GM23338 (cell line): Measurements from ENCODE around the gene TRPC4. TPM values are rescaled to one million over a fixed set of nuclear protein-coding genes. Genes with fewer than 3 reads are reported as not detected.

Source experiments
- ATAC-seq: fragments of 200-7000 bp; cut with Tn5 transposase; 3 replicates; pipeline ENCODE4 v1.9.1; 2020
- DNase-seq: peaks from one replicate; pipeline ENCODE4 v3.0.0-alpha.2; 2015; ENCODE audit warnings: low spot score
- H2AFZ ChIP-seq: fragments of 200-600 bp; sonication (generic); 2 replicates; pipeline ENCODE4 v1.8.0; 2016; ENCODE audit warnings: antibody characterized with exemption, mild to moderate bottlenecking, moderate library complexity
- H3F3A ChIP-seq: fragments of 200-600 bp; sonication (generic); replicated peaks from 2 replicates; pipeline ENCODE4 v1.8.0; 2017; ENCODE audit warnings: antibody characterized with exemption, mixed run types, low read depth
- H3K27ac ChIP-seq: fragments of 200-600 bp; sonication (generic); 2 replicates; pipeline ENCODE4 v1.6.1; 2016; ENCODE audit warnings: low read depth
- H3K27me3 ChIP-seq: fragments of 200-600 bp; sonication (generic); 2 replicates; pipeline ENCODE4 v1.8.0; 2016; ENCODE audit warnings: mild to moderate bottlenecking, mixed run types, moderate library complexity; ENCODE audit not compliant: insufficient read depth
- H3K36me3 ChIP-seq: fragments of 200-600 bp; sonication (generic); 2 replicates; pipeline ENCODE4 v1.8.0; 2016; ENCODE audit warnings: mild to moderate bottlenecking; ENCODE audit not compliant: insufficient read depth
- H3K4me1 ChIP-seq: fragments of 200-600 bp; sonication (generic); 2 replicates; pipeline ENCODE4 v1.8.0; 2016; ENCODE audit warnings: mild to moderate bottlenecking, moderate library complexity; ENCODE audit not compliant: insufficient read depth
- H3K4me2 ChIP-seq: fragments of 200-600 bp; sonication (generic); 2 replicates; pipeline ENCODE4 v1.7.1; 2017; ENCODE audit warnings: mixed run types
- H3K4me3 ChIP-seq: fragments of 200-600 bp; sonication (generic); 2 replicates; pipeline ENCODE4 v1.6.1; 2016; ENCODE audit warnings: mixed run types
- H3K79me2 ChIP-seq: fragments of 200-600 bp; sonication (generic); replicated peaks from 2 replicates; pipeline ENCODE4 v1.8.0; 2017; ENCODE audit warnings: mild to moderate bottlenecking; ENCODE audit not compliant: insufficient read depth
- H3K9me2 ChIP-seq: fragments of 200-600 bp; sonication (generic); 2 replicates; pipeline ENCODE4 v1.8.0; 2017; ENCODE audit not compliant: insufficient read depth
- H4K20me1 ChIP-seq: fragments of 200-600 bp; sonication (generic); replicated peaks from 2 replicates; pipeline ENCODE4 v1.8.0; 2017; ENCODE audit warnings: mild to moderate bottlenecking; ENCODE audit not compliant: insufficient read depth
- H3K27ac Mint-ChIP-seq: 2 replicates; pipeline ENCODE4 v1.8.0; 2020; ENCODE audit warnings: inconsistent platforms, mild to moderate bottlenecking, moderate library complexity, mixed read lengths
- H3K27me3 Mint-ChIP-seq: 3 replicates; pipeline ENCODE4 v1.8.0; 2022; ENCODE audit warnings: low read depth, mild to moderate bottlenecking, moderate library complexity, mixed read lengths, inconsistent platforms; ENCODE audit not compliant: insufficient read depth, poor library complexity
- H3K36me3 Mint-ChIP-seq: 3 replicates; pipeline ENCODE4 v1.8.0; 2021; ENCODE audit warnings: low read depth, mild to moderate bottlenecking, inconsistent platforms, moderate library complexity, mixed read lengths
- H3K4me1 Mint-ChIP-seq: 3 replicates; pipeline ENCODE4 v1.8.0; 2020; ENCODE audit warnings: mild to moderate bottlenecking, inconsistent platforms, mixed read lengths
- H3K4me3 Mint-ChIP-seq: 3 replicates; pipeline ENCODE4 v1.8.0; 2021; ENCODE audit warnings: moderate library complexity, mild to moderate bottlenecking, inconsistent platforms, mixed read lengths
- H3K9me3 Mint-ChIP-seq: 3 replicates; pipeline ENCODE4 v1.8.0; 2020; ENCODE audit warnings: moderate library complexity, mild to moderate bottlenecking, inconsistent platforms, mixed read lengths
- CREB1 ChIP-seq: fragments of 250-450 bp; sonication (Bioruptor Pico); IDR thresholded peaks from 2 replicates; pipeline ENCODE4 v1.5.0; 2020; ENCODE audit warnings: low read depth, mild to moderate bottlenecking, moderate library complexity
- EZH2 ChIP-seq: fragments of 200-600 bp; sonication (generic); IDR thresholded peaks from one replicate; pipeline ENCODE4 v1.8.0; 2017; ENCODE audit warnings: antibody characterized with exemption, mild to moderate bottlenecking, low read depth; ENCODE audit not compliant: unreplicated experiment
- EZH2phosphoT487 ChIP-seq: fragments of 200-600 bp; sonication (generic); IDR thresholded peaks from one replicate; pipeline ENCODE4 v1.8.1; 2018; ENCODE audit warnings: antibody characterized with exemption; ENCODE audit not compliant: unreplicated experiment
- JUNB ChIP-seq: IDR thresholded peaks from one replicate; pipeline ENCODE4 v1.6.1; 2016; ENCODE audit warnings: antibody characterized with exemption; ENCODE audit not compliant: unreplicated experiment
- NANOG ChIP-seq: IDR thresholded peaks from 2 replicates; pipeline ENCODE4 v1.6.1; 2016; ENCODE audit warnings: antibody characterized with exemption, borderline replicate concordance
- POLR2AphosphoS5 ChIP-seq: IDR thresholded peaks from 2 replicates; pipeline ENCODE4 v1.6.1; 2016; ENCODE audit warnings: antibody characterized with exemption, low read depth
- STAT1 ChIP-seq: IDR thresholded peaks from one replicate; pipeline ENCODE4 v1.6.1; 2016; ENCODE audit warnings: antibody characterized with exemption; ENCODE audit not compliant: unreplicated experiment
- ZNF114 ChIP-seq: fragments of 250-450 bp; sonication (Bioruptor Pico); IDR thresholded peaks from 2 replicates; pipeline ENCODE4 v1.5.0; 2020; ENCODE audit warnings: mild to moderate bottlenecking, moderate library complexity
- ZNF331 ChIP-seq: fragments of 250-450 bp; sonication (Bioruptor Pico); IDR thresholded peaks from 2 replicates; pipeline ENCODE4 v1.5.0; 2020; ENCODE audit warnings: low read depth, mild to moderate bottlenecking, moderate library complexity
- polyA plus RNA-seq: library from polyadenylated mRNA; unstranded; fragments of >200 nt; fragmentation: Nextera tagmentation; extraction: Ambion mirVana; gene quantifications from 2 replicates; pipeline ENCODE4 v1.2.1, GENCODE V29; 2016
- total RNA-seq: library from RNA; depleted of rRNA; stranded (reverse); fragments of >200 nt; shearing (Covaris generic); gene quantifications from 2 replicates; pipeline ENCODE4 v1.2.3, GENCODE V29; 2014
- TF ChIP-seq, protein P1 (sequence below): IDR thresholded peaks from 2 replicates; pipeline ENCODE4 v1.6.1; 2016; ENCODE audit warnings: antibody characterized with exemption
- TF ChIP-seq, protein P2 (sequence below): IDR thresholded peaks from one replicate; pipeline ENCODE4 v1.6.1; 2018; ENCODE audit warnings: antibody characterized with exemption; ENCODE audit not compliant: unreplicated experiment
- TF ChIP-seq, protein P3 (sequence below): fragments of 250-450 bp; sonication (Bioruptor Pico); IDR thresholded peaks from 2 replicates; pipeline ENCODE4 v1.5.0; 2020; ENCODE audit warnings: mild to moderate bottlenecking, moderate library complexity
- TF ChIP-seq, protein P4 (sequence below), 2 experiments: fragments of 200-600 bp in 1 of 2; sonication (generic) in 1 of 2; conservative IDR thresholded peaks; 2 replicates each; pipeline versions ENCODE4 v1.5.1 to v1.6.1; 2016 to 2017; ENCODE audit warnings: antibody characterized with exemption in 2 of 2, low read depth in 2 of 2, mild to moderate bottlenecking in 2 of 2, moderate library complexity in 1 of 2

The TRPC4 gene
- total and polyA plus RNA-seq, 2 experiments from 2014 or later, result 1.1 to 2.1 TPM

DNA sequence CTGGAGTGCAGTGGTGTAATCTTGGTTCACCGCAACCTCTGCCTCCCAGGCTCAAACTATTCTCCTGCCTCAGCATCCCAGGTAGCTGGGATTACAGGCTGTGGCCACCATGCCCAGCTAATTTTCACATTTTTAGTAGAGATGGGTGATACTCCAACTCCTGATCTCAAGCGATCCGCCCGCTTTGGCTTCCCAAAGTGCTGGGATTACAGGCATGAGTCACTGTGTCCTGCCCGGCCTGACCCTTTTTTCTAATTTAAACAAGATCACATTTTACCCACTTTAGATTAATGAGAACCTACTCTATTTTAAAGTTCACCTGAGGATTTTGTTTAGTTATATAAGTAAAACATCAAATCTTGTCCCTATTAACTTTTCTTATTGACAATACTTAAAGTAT, 179.2 kb downstream of the TRPC4 start:
- H3K4me3 Mint-ChIP-seq, result no peak overlapping the region
- no peaks in the 10 kb centered on the region for H3K9me2 ChIP-seq
- TF ChIP-seq EZH2, result no peak
- TF ChIP-seq, protein P1, sequence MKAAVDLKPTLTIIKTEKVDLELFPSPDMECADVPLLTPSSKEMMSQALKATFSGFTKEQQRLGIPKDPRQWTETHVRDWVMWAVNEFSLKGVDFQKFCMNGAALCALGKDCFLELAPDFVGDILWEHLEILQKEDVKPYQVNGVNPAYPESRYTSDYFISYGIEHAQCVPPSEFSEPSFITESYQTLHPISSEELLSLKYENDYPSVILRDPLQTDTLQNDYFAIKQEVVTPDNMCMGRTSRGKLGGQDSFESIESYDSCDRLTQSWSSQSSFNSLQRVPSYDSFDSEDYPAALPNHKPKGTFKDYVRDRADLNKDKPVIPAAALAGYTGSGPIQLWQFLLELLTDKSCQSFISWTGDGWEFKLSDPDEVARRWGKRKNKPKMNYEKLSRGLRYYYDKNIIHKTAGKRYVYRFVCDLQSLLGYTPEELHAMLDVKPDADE, result no peak
- no peak for TF ChIP-seq NANOG
- TF ChIP-seq, protein P2, sequence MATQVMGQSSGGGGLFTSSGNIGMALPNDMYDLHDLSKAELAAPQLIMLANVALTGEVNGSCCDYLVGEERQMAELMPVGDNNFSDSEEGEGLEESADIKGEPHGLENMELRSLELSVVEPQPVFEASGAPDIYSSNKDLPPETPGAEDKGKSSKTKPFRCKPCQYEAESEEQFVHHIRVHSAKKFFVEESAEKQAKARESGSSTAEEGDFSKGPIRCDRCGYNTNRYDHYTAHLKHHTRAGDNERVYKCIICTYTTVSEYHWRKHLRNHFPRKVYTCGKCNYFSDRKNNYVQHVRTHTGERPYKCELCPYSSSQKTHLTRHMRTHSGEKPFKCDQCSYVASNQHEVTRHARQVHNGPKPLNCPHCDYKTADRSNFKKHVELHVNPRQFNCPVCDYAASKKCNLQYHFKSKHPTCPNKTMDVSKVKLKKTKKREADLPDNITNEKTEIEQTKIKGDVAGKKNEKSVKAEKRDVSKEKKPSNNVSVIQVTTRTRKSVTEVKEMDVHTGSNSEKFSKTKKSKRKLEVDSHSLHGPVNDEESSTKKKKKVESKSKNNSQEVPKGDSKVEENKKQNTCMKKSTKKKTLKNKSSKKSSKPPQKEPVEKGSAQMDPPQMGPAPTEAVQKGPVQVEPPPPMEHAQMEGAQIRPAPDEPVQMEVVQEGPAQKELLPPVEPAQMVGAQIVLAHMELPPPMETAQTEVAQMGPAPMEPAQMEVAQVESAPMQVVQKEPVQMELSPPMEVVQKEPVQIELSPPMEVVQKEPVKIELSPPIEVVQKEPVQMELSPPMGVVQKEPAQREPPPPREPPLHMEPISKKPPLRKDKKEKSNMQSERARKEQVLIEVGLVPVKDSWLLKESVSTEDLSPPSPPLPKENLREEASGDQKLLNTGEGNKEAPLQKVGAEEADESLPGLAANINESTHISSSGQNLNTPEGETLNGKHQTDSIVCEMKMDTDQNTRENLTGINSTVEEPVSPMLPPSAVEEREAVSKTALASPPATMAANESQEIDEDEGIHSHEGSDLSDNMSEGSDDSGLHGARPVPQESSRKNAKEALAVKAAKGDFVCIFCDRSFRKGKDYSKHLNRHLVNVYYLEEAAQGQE, result no peak
- no peak for TF ChIP-seq POLR2AphosphoS5
- TF ChIP-seq ZNF114 (CRISPR knock-in tag), result no peak
- TF ChIP-seq JUNB, result no peak
- no peak for TF ChIP-seq EZH2phosphoT487
- TF ChIP-seq CREB1 (CRISPR knock-in tag), result no peak
- no peak for TF ChIP-seq STAT1
- TF ChIP-seq, protein P3, sequence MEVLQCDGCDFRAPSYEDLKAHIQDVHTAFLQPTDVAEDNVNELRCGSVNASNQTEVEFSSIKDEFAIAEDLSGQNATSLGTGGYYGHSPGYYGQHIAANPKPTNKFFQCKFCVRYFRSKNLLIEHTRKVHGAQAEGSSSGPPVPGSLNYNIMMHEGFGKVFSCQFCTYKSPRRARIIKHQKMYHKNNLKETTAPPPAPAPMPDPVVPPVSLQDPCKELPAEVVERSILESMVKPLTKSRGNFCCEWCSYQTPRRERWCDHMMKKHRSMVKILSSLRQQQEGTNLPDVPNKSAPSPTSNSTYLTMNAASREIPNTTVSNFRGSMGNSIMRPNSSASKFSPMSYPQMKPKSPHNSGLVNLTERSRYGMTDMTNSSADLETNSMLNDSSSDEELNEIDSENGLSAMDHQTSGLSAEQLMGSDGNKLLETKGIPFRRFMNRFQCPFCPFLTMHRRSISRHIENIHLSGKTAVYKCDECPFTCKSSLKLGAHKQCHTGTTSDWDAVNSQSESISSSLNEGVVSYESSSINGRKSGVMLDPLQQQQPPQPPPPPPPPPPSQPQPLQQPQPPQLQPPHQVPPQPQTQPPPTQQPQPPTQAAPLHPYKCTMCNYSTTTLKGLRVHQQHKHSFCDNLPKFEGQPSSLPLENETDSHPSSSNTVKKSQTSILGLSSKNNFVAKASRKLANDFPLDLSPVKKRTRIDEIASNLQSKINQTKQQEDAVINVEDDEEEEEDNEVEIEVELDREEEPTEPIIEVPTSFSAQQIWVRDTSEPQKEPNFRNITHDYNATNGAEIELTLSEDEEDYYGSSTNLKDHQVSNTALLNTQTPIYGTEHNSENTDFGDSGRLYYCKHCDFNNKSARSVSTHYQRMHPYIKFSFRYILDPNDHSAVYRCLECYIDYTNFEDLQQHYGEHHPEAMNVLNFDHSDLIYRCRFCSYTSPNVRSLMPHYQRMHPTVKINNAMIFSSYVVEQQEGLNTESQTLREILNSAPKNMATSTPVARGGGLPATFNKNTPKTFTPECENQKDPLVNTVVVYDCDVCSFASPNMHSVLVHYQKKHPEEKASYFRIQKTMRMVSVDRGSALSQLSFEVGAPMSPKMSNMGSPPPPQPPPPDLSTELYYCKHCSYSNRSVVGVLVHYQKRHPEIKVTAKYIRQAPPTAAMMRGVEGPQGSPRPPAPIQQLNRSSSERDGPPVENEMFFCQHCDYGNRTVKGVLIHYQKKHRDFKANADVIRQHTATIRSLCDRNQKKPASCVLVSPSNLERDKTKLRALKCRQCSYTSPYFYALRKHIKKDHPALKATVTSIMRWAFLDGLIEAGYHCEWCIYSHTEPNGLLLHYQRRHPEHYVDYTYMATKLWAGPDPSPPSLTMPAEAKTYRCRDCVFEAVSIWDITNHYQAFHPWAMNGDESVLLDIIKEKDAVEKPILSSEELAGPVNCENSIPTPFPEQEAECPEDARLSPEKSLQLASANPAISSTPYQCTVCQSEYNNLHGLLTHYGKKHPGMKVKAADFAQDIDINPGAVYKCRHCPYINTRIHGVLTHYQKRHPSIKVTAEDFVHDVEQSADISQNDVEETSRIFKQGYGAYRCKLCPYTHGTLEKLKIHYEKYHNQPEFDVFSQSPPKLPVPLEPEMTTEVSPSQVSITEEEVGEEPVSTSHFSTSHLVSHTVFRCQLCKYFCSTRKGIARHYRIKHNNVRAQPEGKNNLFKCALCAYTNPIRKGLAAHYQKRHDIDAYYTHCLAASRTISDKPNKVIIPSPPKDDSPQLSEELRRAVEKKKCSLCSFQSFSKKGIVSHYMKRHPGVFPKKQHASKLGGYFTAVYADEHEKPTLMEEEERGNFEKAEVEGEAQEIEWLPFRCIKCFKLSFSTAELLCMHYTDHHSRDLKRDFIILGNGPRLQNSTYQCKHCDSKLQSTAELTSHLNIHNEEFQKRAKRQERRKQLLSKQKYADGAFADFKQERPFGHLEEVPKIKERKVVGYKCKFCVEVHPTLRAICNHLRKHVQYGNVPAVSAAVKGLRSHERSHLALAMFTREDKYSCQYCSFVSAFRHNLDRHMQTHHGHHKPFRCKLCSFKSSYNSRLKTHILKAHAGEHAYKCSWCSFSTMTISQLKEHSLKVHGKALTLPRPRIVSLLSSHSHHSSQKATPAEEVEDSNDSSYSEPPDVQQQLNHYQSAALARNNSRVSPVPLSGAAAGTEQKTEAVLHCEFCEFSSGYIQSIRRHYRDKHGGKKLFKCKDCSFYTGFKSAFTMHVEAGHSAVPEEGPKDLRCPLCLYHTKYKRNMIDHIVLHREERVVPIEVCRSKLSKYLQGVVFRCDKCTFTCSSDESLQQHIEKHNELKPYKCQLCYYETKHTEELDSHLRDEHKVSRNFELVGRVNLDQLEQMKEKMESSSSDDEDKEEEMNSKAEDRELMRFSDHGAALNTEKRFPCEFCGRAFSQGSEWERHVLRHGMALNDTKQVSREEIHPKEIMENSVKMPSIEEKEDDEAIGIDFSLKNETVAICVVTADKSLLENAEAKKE (CRISPR knock-in tag), result no peak
- TF ChIP-seq ZNF331 (CRISPR knock-in tag), result no peak
- TF ChIP-seq, protein P4, sequence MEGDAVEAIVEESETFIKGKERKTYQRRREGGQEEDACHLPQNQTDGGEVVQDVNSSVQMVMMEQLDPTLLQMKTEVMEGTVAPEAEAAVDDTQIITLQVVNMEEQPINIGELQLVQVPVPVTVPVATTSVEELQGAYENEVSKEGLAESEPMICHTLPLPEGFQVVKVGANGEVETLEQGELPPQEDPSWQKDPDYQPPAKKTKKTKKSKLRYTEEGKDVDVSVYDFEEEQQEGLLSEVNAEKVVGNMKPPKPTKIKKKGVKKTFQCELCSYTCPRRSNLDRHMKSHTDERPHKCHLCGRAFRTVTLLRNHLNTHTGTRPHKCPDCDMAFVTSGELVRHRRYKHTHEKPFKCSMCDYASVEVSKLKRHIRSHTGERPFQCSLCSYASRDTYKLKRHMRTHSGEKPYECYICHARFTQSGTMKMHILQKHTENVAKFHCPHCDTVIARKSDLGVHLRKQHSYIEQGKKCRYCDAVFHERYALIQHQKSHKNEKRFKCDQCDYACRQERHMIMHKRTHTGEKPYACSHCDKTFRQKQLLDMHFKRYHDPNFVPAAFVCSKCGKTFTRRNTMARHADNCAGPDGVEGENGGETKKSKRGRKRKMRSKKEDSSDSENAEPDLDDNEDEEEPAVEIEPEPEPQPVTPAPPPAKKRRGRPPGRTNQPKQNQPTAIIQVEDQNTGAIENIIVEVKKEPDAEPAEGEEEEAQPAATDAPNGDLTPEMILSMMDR (conservative IDR thresholded peaks at IDR 0.05; ENCODE audit: low read depth in 2 of 2), result no peak
- H3K27ac ChIP-seq, result no peak overlapping the region
- H3F3A ChIP-seq, result no peaks in the 10 kb centered on the region
- H3K27me3 Mint-ChIP-seq, result peaks cover 3% of the 10 kb centered on the region
- no peak overlapping the region for H3K27ac Mint-ChIP-seq
- no peak overlapping the region for H3K4me2 ChIP-seq
- no peaks in the 10 kb centered on the region for H3K36me3 ChIP-seq
- H3K79me2 ChIP-seq, result no peaks in the 10 kb centered on the region
- H3K27me3 ChIP-seq, result no peaks in the 10 kb centered on the region
- ATAC-seq (no peak), DNase-seq (no peak)
- H2AFZ ChIP-seq, result no peak overlapping the region
- no peaks in the 10 kb centered on the region for H4K20me1 ChIP-seq
- H3K36me3 Mint-ChIP-seq, result no peaks in the 10 kb centered on the region; the same call in 2 of the 3 replicates
- no peaks in the 10 kb centered on the region for H3K9me3 Mint-ChIP-seq
- H3K4me1 ChIP-seq, result 0 out of 2 replicates have a peak, but pooled peaks cover 4% of the 10 kb centered on the region
- H3K4me3 ChIP-seq, result no peak overlapping the region
- peaks cover 4% of the 10 kb centered on the region; the same call in 2 of the 3 replicates for H3K4me1 Mint-ChIP-seq
